ENCODE results near the gene GARIN5B. TPM values are rescaled to one million over a fixed set of nuclear protein-coding genes. Genes with fewer than 3 reads are reported as not detected.
A peak's percentile ranks its signal among the peaks of the same experiment; 100 is the strongest.

Gene GARIN5B
- total RNA-seq, 1 experiment from 2014 or later: not detected

- Mint-ChIP-seq H3K27me3 (ENCODE audit: low read depth) (peaks cover 33% of the 10 kb centered on the region), H3K27ac (peak overlapping the region; percentile 85), H3K36me3 (peaks cover 55% of the 10 kb centered on the region), H3K4me3 (peak overlapping the region; percentile 88), H3K9me3 (peaks cover 22% of the 10 kb centered on the region), H3K4me1 (peaks cover 34% of the 10 kb centered on the region)
- ChIA-PET POLR2A (interaction anchor here (0.6 to 2.3 kb wide), 9 partner anchors 16 to 250 kb away, joined by 3 to 8 read pairs (median 4); partner anchors contain the start of genes KMT5C and TMEM238), CTCF (interaction anchor here (0.5 to 2.5 kb wide), 4 partner anchors 11 to 246 kb away, joined by 3 to 11 read pairs (median 4); partner anchors contain the start of gene SHISA7)
- no peak for TF ChIP-seq ZNF671 (CRISPR knock-in tag; IDR thresholded peaks at IDR 0.05)
- no peak for DNase-seq (ENCODE audit: low spot score)
- no peak for ATAC-seq
These were observed 43.9 kb upstream of the GARIN5B start for GRCh38 chr19:55406826-55407549.

- Mint-ChIP-seq H3K27me3 (ENCODE audit: low read depth) (peaks cover 26% of the 10 kb centered on the region), H3K27ac (peak overlapping the region; percentile 85), H3K4me1 (peaks cover 37% of the 10 kb centered on the region), H3K9me3 (peaks cover 22% of the 10 kb centered on the region), H3K36me3 (peaks cover 58% of the 10 kb centered on the region), H3K4me3 (peak overlapping the region; percentile 88)
- TF ChIP-seq TEAD1 (CRISPR knock-in tag; IDR thresholded peaks at IDR 0.05): no peak
- TF ChIP-seq USF2 (CRISPR knock-in tag; IDR thresholded peaks at IDR 0.05): 0 out of 2 replicates have a peak, but pooled peaks have one; percentile 13
- TF ChIP-seq ELF4 (CRISPR knock-in tag; IDR thresholded peaks at IDR 0.05; ENCODE audit: low read depth): no peak
- no peak for ATAC-seq
- DNase-seq (ENCODE audit: low spot score): no peak
- ChIA-PET POLR2A (interaction anchor here (0.9 to 2.3 kb wide), 2 partner anchors 16 to 67 kb away, joined by 3 to 6 read pairs; partner anchors contain the start of gene KMT5C), CTCF (no interaction called here)
These were observed 43.2 kb upstream of the GARIN5B start for GRCh38 chr19:55406091-55406825.

- Mint-ChIP-seq H3K4me1 (peaks cover 37% of the 10 kb centered on the region), H3K36me3 (peaks cover 60% of the 10 kb centered on the region), H3K9me3 (peaks cover 21% of the 10 kb centered on the region), H3K27me3 (ENCODE audit: low read depth) (peaks cover 19% of the 10 kb centered on the region), H3K27ac (peak overlapping the region; percentile 46), H3K4me3 (peak overlapping the region; percentile 88)
- DNase-seq (ENCODE audit: low spot score) (no peak), ATAC-seq (no peak)
- ChIA-PET CTCF (no interaction called here), POLR2A (interaction anchor here (0.9 to 2.3 kb wide), 2 partner anchors 15 to 66 kb away, joined by 3 to 6 read pairs; partner anchors contain the start of gene KMT5C)
- TF ChIP-seq ZNF232 (CRISPR knock-in tag; IDR thresholded peaks at IDR 0.05) (no peak), ATF2 (CRISPR knock-in tag; IDR thresholded peaks at IDR 0.05; ENCODE audit: borderline replicate concordance, low read depth) (no peak), SP1 (CRISPR knock-in tag; conservative IDR thresholded peaks at IDR 0.05) (no peak), ZNF263 (CRISPR knock-in tag; IDR thresholded peaks at IDR 0.05; ENCODE audit: low read depth) (no peak), ATF3 (CRISPR knock-in tag; conservative IDR thresholded peaks at IDR 0.05) (no peak), FOXK1 (CRISPR knock-in tag; IDR thresholded peaks at IDR 0.05) (no peak), ZNF281 (CRISPR knock-in tag; IDR thresholded peaks at IDR 0.05) (no peak), CREM (CRISPR knock-in tag; IDR thresholded peaks at IDR 0.05) (no peak)
These were observed 42.6 kb upstream of the GARIN5B start for GRCh38 chr19:55405638-55406037.

Data from WTC11 (cell line).